ENCODE measurements around the gene COL27A1.

DNA sequence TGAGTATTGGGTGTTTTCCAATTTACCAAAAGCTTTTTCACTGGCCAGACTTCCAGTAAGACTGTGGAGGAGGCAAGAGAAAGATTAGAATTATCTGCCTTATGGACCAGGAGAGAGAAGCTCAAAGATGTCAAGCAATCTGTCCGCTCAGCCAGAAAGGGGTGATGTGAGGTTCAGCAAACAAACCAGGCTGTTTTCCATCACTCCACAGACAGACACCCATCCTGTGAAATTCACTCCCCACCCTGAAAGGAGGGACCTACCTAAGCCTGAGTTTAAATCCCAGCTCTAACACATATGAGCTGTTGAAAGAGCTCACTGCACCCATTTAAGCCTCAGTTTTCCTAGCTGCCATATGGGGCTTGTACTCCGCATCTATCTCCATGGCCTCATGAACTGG lies 14.9 kb upstream of the COL27A1 start:
- no peak for TF ChIP-seq POLR2A (IDR thresholded peaks at IDR 0.05; ENCODE audit: low read depth, low read length)
- no peak for TF ChIP-seq POLR2AphosphoS5 (IDR thresholded peaks at IDR 0.05; ENCODE audit: low read depth, low read length)
- TF ChIP-seq TAF1 (IDR thresholded peaks at IDR 0.05; ENCODE audit: low read depth, low read length): no peak
- no peak for TF ChIP-seq SPI1 (IDR thresholded peaks at IDR 0.05; ENCODE audit: low read depth, low read length)
- TF ChIP-seq PAX5 (IDR thresholded peaks at IDR 0.05; ENCODE audit: insufficient read depth, low read length, severe bottlenecking): no peak
